Endothelial cell of umbilical vein (primary cell): ENCODE measurements around the gene XPNPEP2. TPM values are rescaled to one million over a fixed set of nuclear protein-coding genes. Genes with fewer than 3 reads are reported as not detected.

Experiments used
- BruUV-seq: library from RNA; stranded (reverse); fragments of 400-500 nt; replicated peaks from 2 replicates; lab custom pipeline; 2021; lab: Mats Ljungman, UMichigan
- CTCF ChIA-PET: fragments of 300-600, 350-600 bp; sonication (Branson Sonifier 250); formaldehyde crosslinking; loops from one replicate; lab custom pipeline; 2021; ENCODE audit warnings: antibody characterized with exemption, inconsistent platforms; lab: Charles Lee
- POLR2A ChIA-PET: fragments of 300-600, 350-600 bp; sonication (Branson Sonifier 250); formaldehyde crosslinking; loops from one replicate; lab custom pipeline; 2021; ENCODE audit warnings: antibody characterized with exemption, inconsistent platforms; lab: Charles Lee
- DNase-seq: peaks from one replicate; pipeline ENCODE4 v3.0.0-alpha.2; 2011; ENCODE audit warnings: low read depth, low spot score
- FAIRE-seq: peaks from 2 replicates; lab custom pipeline; 2011; peaks lifted over from hg19 to GRCh38; lab: Jason Lieb, UNC
- H2AFZ ChIP-seq: 2 replicates; pipeline ENCODE4 v1.6.0; 2012; ENCODE audit warnings: low read depth, low read length, control low read depth, inconsistent platforms
- H3K27ac ChIP-seq: 2 replicates; pipeline ENCODE4 v1.5.1; 2011; ENCODE audit warnings: low read depth, mild to moderate bottlenecking, control low read depth, low read length, moderate library complexity; ENCODE audit not compliant: insufficient read depth
- H3K27me3 ChIP-seq, 2 experiments: 2 replicates each; pipeline versions ENCODE4 v1.6.0 to v1.6.1; 2011; ENCODE audit warnings: low read length in 2 of 2, mixed read lengths in 1 of 2; ENCODE audit not compliant: control insufficient read depth in 2 of 2, insufficient read depth in 2 of 2
- H3K36me3 ChIP-seq, 2 experiments: 2 replicates in 1 of 2; 3 replicates in 1 of 2; pipeline ENCODE4 v1.5.1; 2011; ENCODE audit warnings: low read length in 2 of 2, mild to moderate bottlenecking in 1 of 2, moderate library complexity in 1 of 2; ENCODE audit not compliant: control insufficient read depth in 2 of 2, insufficient read depth in 2 of 2; ENCODE audit errors: extremely low read depth in 1 of 2
- H3K4me1 ChIP-seq: 3 replicates; pipeline ENCODE4 v1.5.1; 2011; ENCODE audit warnings: mild to moderate bottlenecking, low read length; ENCODE audit not compliant: control insufficient read depth, insufficient read depth; ENCODE audit errors: extremely low read depth
- H3K4me2 ChIP-seq: 2 replicates; pipeline ENCODE4 v1.6.1; 2011; ENCODE audit warnings: low read length, control low read depth, mixed read lengths; ENCODE audit not compliant: insufficient read depth
- H3K4me3 ChIP-seq, 3 experiments: fragments of 200-600 bp in 1 of 3; sonication (generic), shearing (Covaris generic) in 1 of 3; replicated peaks in 1 of 3; 2 replicates each; pipeline ENCODE4 v1.5.1; 2011 to 2016; ENCODE audit warnings: control low read depth in 3 of 3, low read length in 3 of 3, mild to moderate bottlenecking in 2 of 3, inconsistent platforms in 1 of 3, low read depth in 1 of 3, moderate library complexity in 1 of 3; ENCODE audit not compliant: insufficient read depth in 1 of 3
- H3K79me2 ChIP-seq: 2 replicates; pipeline ENCODE4 v1.6.0; 2012; ENCODE audit warnings: low read length, inconsistent platforms; ENCODE audit not compliant: control insufficient read depth, insufficient read depth
- H3K9ac ChIP-seq: replicated peaks from 2 replicates; pipeline ENCODE3; 2011; ENCODE audit warnings: low read length, control low read depth; ENCODE audit not compliant: insufficient read depth; ENCODE audit errors: extremely low read depth
- H3K9me1 ChIP-seq: replicated peaks from 3 replicates; pipeline ENCODE4 v1.6.0; 2011; ENCODE audit warnings: mild to moderate bottlenecking, low read length; ENCODE audit not compliant: control insufficient read depth, insufficient read depth; ENCODE audit errors: extremely low read depth
- H3K9me3 ChIP-seq: replicated peaks from 2 replicates; pipeline ENCODE4 v1.5.1; 2012; ENCODE audit warnings: low read length, inconsistent platforms; ENCODE audit not compliant: control insufficient read depth, insufficient read depth
- H4K20me1 ChIP-seq: replicated peaks from 2 replicates; pipeline ENCODE3; 2011; ENCODE audit warnings: mild to moderate bottlenecking, low read length; ENCODE audit not compliant: control insufficient read depth, insufficient read depth; ENCODE audit errors: extremely low read depth
- CTCF ChIP-seq, 2 donors: IDR thresholded peaks; 1 replicate in 1 of 2; 2 replicates in 1 of 2; pipeline ENCODE4 v1.5.1; 2011; ENCODE audit warnings: low read length in 2 of 2, mild to moderate bottlenecking in 2 of 2, moderate library complexity in 2 of 2, control low read depth in 1 of 2, inconsistent platforms in 1 of 2, low read depth in 1 of 2; ENCODE audit not compliant: insufficient read depth in 1 of 2; ENCODE audit errors: extremely low read depth in 1 of 2
- EZH2 ChIP-seq: IDR thresholded peaks from 2 replicates; pipeline ENCODE4 v1.6.1; 2012; ENCODE audit warnings: borderline replicate concordance, low read depth, mild to moderate bottlenecking, moderate library complexity, low read length, inconsistent platforms; ENCODE audit not compliant: severe bottlenecking
- FOS ChIP-seq: IDR thresholded peaks from 2 replicates; pipeline ENCODE4 v1.6.1; 2011; ENCODE audit warnings: mild to moderate bottlenecking, low read length, moderate library complexity, borderline replicate concordance; ENCODE audit not compliant: insufficient read depth
- GATA2 ChIP-seq: IDR thresholded peaks from 2 replicates; pipeline ENCODE4 v1.7.0; 2011; ENCODE audit warnings: low read depth, mild to moderate bottlenecking, moderate library complexity, mixed read lengths, low read length; ENCODE audit not compliant: insufficient read length, insufficient read depth
- JUN ChIP-seq: IDR thresholded peaks from 2 replicates; pipeline ENCODE4 v1.6.1; 2011; ENCODE audit warnings: borderline replicate concordance, low read depth; ENCODE audit not compliant: insufficient read length, insufficient read depth
- MAX ChIP-seq: IDR thresholded peaks from 2 replicates; pipeline ENCODE4 v1.6.1; 2011; ENCODE audit not compliant: insufficient read depth, insufficient read length
- MYC ChIP-seq: IDR thresholded peaks from one replicate; pipeline ENCODE4 v1.6.1; 2011; ENCODE audit warnings: mild to moderate bottlenecking, low read depth, low read length
- POLR2A ChIP-seq: IDR thresholded peaks from 2 replicates; pipeline ENCODE4 v1.6.1; 2012; ENCODE audit warnings: low read depth, mild to moderate bottlenecking, control low read depth, low read length
- POLR2AphosphoS5 ChIP-seq: IDR thresholded peaks from 2 replicates; pipeline ENCODE4 v1.6.1; 2012; ENCODE audit warnings: low read depth, mild to moderate bottlenecking, control low read depth, low read length, moderate library complexity; ENCODE audit not compliant: insufficient read depth
- dilution Hi-C: fragments of 300-500 bp; cut with MboI; formaldehyde crosslinking; loops from one replicate; pipeline ENCODE4 v1.15.0; 2019; ENCODE audit warnings: low sequenced_read_pairs; ENCODE audit not compliant: extremely low pct_ligation_motif_present
- intact Hi-C: fragments of 100-400 bp; cut with micrococcal nuclease; formaldehyde crosslinking; loops from one replicate; pipeline ENCODE4 v1.10.0; 2022
- polyA plus RNA-seq, 4 experiments: library from polyadenylated mRNA; depleted of rRNA in 3 of 4; stranded (reverse) in 3 of 4; unstranded in 1 of 4; fragments of >200 nt; gene quantifications; 2 replicates each; pipeline versions ENCODE4 v1.2.1 to v1.2.3, GENCODE V29; 2011 to 2012; ENCODE audit warnings: missing spikeins in 1 of 4
- total RNA-seq: library from RNA; stranded (reverse); gene quantifications from 2 replicates; pipeline ENCODE4 v1.2.3, GENCODE V29; 2021

The XPNPEP2 gene
- total and polyA plus RNA-seq, 2 donors (not counting 3 experiments of a cell fraction or from before 2014, with no cell fraction given) = 0.04 TPM; not detected in 1

- H3K9me1 ChIP-seq = no peaks in the 10 kb centered on the region
- intact Hi-C loops = no loop called here
- H3K9me3 ChIP-seq = no peaks in the 10 kb centered on the region
- no peaks in the 10 kb centered on the region for H3K36me3 ChIP-seq
- H3K27ac ChIP-seq = no peak overlapping the region
- DNase-seq (no peak), FAIRE-seq (no peak)
- no peaks in the 10 kb centered on the region for H3K4me1 ChIP-seq
- no peaks in the 10 kb centered on the region for H3K79me2 ChIP-seq
- ChIA-PET POLR2A (no interaction called here), CTCF (no interaction called here)
- no peak overlapping the region for H3K4me3 ChIP-seq
- dilution Hi-C loops = no loop called here
- no TSS peak for BruUV-seq
- H3K4me2 ChIP-seq = no peak overlapping the region
- H4K20me1 ChIP-seq = no peaks in the 10 kb centered on the region
- H3K27me3 ChIP-seq = no peaks in the 10 kb centered on the region
- TF ChIP-seq MYC (no peak), FOS (peak; percentile 41)
- H2AFZ ChIP-seq = no peak overlapping the region
- no peak overlapping the region for H3K9ac ChIP-seq
Measured at GRCh38 chrX:129698150-129698549, 40.6 kb upstream of the XPNPEP2 start.

- intact Hi-C loops (no loop called here), dilution Hi-C loops (no loop called here)
- Histone ChIP-seq H3K4me1 (no peaks in the 10 kb centered on the region), H3K27me3 (no peaks in the 10 kb centered on the region), H3K4me3 (no peak overlapping the region), H3K79me2 (no peaks in the 10 kb centered on the region), H4K20me1 (no peaks in the 10 kb centered on the region), H3K9me1 (no peaks in the 10 kb centered on the region), H3K27ac (no peak overlapping the region), H3K36me3 (no peaks in the 10 kb centered on the region), H3K9me3 (no peaks in the 10 kb centered on the region), H3K9ac (no peak overlapping the region), H2AFZ (no peak overlapping the region), H3K4me2 (no peak overlapping the region)
- DNase-seq (no peak), FAIRE-seq (no peak)
- ChIA-PET CTCF (interaction anchor here (1.0 kb wide), 1 partner anchor 26 kb away, joined by 3 read pairs; no protein-coding TSS in a partner anchor), POLR2A (interaction anchor here (0.5 kb wide), 1 partner anchor 415 kb away, joined by 3 read pairs; no protein-coding TSS in a partner anchor)
- no peak for TF ChIP-seq POLR2AphosphoS5
- no peak for TF ChIP-seq GATA2
- no peak for TF ChIP-seq MYC
- TF ChIP-seq CTCF (IDR thresholded peaks at IDR 0.05; ENCODE audit: extremely low read depth in 1 of 2, insufficient read depth in 1 of 2, low read depth in 1 of 2, low read length in 2 of 2) = no peak
- no peak for TF ChIP-seq FOS
- TF ChIP-seq JUN = no peak
- no peak for TF ChIP-seq POLR2A
- TF ChIP-seq EZH2 = no peak
- no peak for TF ChIP-seq MAX
- no TSS peak for BruUV-seq
Measured at GRCh38 chrX:129700536-129700935, 38.2 kb upstream of the XPNPEP2 start.
